HG03457 (cell line): ENCODE data around the gene KCNJ1.

ENCODE experiments used
- ATAC-seq: cut with Tn5 transposase; IDR thresholded peaks from one replicate; pipeline ENCODE4 v1.9.1; 2021; ENCODE audit warnings: moderate number of reproducible peaks; ENCODE audit not compliant: unreplicated experiment

The KCNJ1 gene

GRCh38 chr11:128852327-128853023 lies 14.6 kb downstream of the KCNJ1 start:
- ATAC-seq, result no peak

- ATAC-seq, result peak; percentile 86
Observed at GRCh38 chr11:128848815-128849455, 18.2 kb downstream of the KCNJ1 start.

GRCh38 chr11:128846985-128847384 lies 20.1 kb downstream of the KCNJ1 start:
- no peak for ATAC-seq

- no peak for ATAC-seq
Observed at GRCh38 chr11:128845334-128845780, 21.7 kb downstream of the KCNJ1 start.

- no peak for ATAC-seq
Observed at GRCh38 chr11:128843198-128843785, 23.8 kb downstream of the KCNJ1 start.

- ATAC-seq, result no peak
Observed at GRCh38 chr11:128841461-128842072, 25.5 kb downstream of the KCNJ1 start.

- no peak for ATAC-seq
Observed at GRCh38 chr11:128840783-128841182, 26.3 kb downstream of the KCNJ1 start.

- no peak for ATAC-seq
Observed at GRCh38 chr11:128840137-128840536, 27.0 kb downstream of the KCNJ1 start.

- ATAC-seq, result no peak
Observed at GRCh38 chr11:128839081-128839480, 28.0 kb downstream of the KCNJ1 start.

- ATAC-seq, result no peak
Observed at GRCh38 chr11:128837627-128838026, 29.5 kb downstream of the KCNJ1 start.

GRCh38 chr11:128835741-128836430 lies 31.2 kb downstream of the KCNJ1 start:
- no peak for ATAC-seq

- ATAC-seq, result no peak
Observed at GRCh38 chr11:128834157-128834556, 32.9 kb downstream of the KCNJ1 start.

GRCh38 chr11:128832121-128832497 lies 35.0 kb downstream of the KCNJ1 start:
- ATAC-seq, result peak; percentile 44

GRCh38 chr11:128831174-128832120 lies 35.6 kb downstream of the KCNJ1 start:
- ATAC-seq, result peak; percentile 62

GRCh38 chr11:128830290-128831173 lies 36.6 kb downstream of the KCNJ1 start:
- ATAC-seq, result peak; percentile 14

GRCh38 chr11:128828350-128828749 lies 38.7 kb downstream of the KCNJ1 start:
- ATAC-seq, result no peak

GRCh38 chr11:128827191-128827893 lies 39.8 kb downstream of the KCNJ1 start:
- no peak for ATAC-seq

- ATAC-seq, result no peak
Observed at GRCh38 chr11:128825050-128825784, 41.9 kb downstream of the KCNJ1 start.
